IMR-90 (cell line): Measurements from ENCODE around the gene STXBP2.

Source experiments
- BHLHE40 ChIP-seq: fragments of 150-350 bp; IDR thresholded peaks from 2 replicates; pipeline ENCODE4 v1.6.1; 2016; ENCODE audit warnings: mild to moderate bottlenecking, low read depth, low read length
- MAZ ChIP-seq: IDR thresholded peaks from 2 replicates; pipeline ENCODE4 v1.6.1; 2012; ENCODE audit warnings: low read depth, mild to moderate bottlenecking, low read length, improper control_type of control experiment, moderate library complexity, borderline replicate concordance

- TF ChIP-seq BHLHE40 (no peak), MAZ (no peak)
These were observed 57.6 kb downstream of the STXBP2 start for GRCh38 chr19:7694499-7694898.
